ENCODE results near the gene NFATC3.
A peak's percentile ranks its signal among the peaks of the same experiment; 100 is the strongest.

Gene NFATC3

DNA sequence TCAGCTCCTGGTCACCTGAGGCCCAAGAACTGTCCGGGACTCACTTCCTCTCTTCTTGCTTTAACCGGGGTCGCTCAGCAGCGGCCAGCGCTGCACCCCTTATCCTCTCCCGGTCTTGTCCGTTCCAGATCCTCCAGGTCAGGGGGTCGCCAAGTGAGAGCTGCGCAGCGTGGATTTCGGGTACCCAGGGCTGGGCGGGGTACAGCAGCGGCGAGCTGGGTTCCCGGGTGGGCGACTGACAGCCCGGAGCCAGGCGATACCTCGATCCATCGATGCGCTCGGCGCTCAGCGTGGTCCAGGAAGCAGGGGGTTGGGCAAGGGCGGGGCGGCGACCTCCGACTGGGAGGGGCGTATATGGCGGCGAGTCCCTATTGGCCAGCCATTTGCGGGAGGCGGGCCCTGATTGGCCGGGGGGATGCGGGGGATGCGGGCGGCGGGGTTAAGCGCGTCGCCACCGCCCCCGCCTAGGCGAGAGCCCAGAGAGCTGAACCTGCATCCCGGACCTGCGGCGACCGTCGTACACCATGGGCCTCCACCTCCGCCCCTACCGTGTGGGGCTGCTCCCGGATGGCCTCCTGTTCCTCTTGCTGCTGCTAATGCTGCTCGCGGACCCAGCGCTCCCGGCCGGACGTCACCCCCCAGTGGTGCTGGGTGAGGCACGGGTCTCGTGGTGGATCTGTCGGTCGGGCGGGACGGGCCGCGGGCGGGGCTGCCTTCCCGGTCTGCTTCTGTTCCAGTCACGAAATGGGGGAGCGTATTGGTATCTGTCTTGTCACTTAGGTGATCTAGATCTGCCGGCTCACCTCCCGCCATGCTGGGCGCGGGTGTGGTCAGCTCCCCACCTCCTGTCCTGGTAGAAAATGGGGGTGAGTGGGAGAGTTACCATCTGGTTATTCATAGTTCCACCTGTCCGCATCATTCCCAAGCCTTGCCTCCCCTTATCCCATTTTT lies 160.0 kb downstream of the NFATC3 start, which contains the start of gene PLA2G15:
PLA2G15 (plus strand) TSS at position 471 of the 951 bp plus-strand sequence; CDS start at position 525, 54 bp downstream.
- DNase-seq (ENCODE audit: low spot score) (peak; percentile 93), ATAC-seq (ENCODE audit: low read depth) (peak; percentile 95)
- peak within 1 kb of the TSS; percentile 3 for H3K27ac ChIP-seq (ENCODE audit: poor library complexity, severe bottlenecking)
- H3K4me1 ChIP-seq (ENCODE audit: insufficient read depth, poor library complexity, severe bottlenecking) = peaks cover 5% of the 10 kb centered on the region
- H3K27me3 ChIP-seq (ENCODE audit: insufficient read depth, poor library complexity, severe bottlenecking) = no peaks in the 10 kb centered on the region
- TF ChIP-seq, protein P1, sequence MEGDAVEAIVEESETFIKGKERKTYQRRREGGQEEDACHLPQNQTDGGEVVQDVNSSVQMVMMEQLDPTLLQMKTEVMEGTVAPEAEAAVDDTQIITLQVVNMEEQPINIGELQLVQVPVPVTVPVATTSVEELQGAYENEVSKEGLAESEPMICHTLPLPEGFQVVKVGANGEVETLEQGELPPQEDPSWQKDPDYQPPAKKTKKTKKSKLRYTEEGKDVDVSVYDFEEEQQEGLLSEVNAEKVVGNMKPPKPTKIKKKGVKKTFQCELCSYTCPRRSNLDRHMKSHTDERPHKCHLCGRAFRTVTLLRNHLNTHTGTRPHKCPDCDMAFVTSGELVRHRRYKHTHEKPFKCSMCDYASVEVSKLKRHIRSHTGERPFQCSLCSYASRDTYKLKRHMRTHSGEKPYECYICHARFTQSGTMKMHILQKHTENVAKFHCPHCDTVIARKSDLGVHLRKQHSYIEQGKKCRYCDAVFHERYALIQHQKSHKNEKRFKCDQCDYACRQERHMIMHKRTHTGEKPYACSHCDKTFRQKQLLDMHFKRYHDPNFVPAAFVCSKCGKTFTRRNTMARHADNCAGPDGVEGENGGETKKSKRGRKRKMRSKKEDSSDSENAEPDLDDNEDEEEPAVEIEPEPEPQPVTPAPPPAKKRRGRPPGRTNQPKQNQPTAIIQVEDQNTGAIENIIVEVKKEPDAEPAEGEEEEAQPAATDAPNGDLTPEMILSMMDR (IDR thresholded peaks at IDR 0.05; ENCODE audit: poor library complexity, severe bottlenecking) = no peak
- peaks cover 9% of the 10 kb centered on the region; the same call in 1 of the 2 replicates for H3K36me3 ChIP-seq (ENCODE audit: low read depth)
- peak within 1 kb of the TSS; percentile 59 for H3K4me3 ChIP-seq (ENCODE audit: severe bottlenecking)
- no peaks in the 10 kb centered on the region for H3K9me3 ChIP-seq (ENCODE audit: severe bottlenecking)

GRCh38 chr16:68246121-68246520 lies 161.0 kb downstream of the NFATC3 start:
- ATAC-seq (ENCODE audit: low read depth) = no peak
- no peak for DNase-seq (ENCODE audit: low spot score)
- Histone ChIP-seq H3K36me3 (ENCODE audit: low read depth) (peaks cover 15% of the 10 kb centered on the region; the same call in 1 of the 2 replicates), H3K4me3 (ENCODE audit: severe bottlenecking) (peak overlapping the region; percentile 59), H3K27me3 (ENCODE audit: insufficient read depth, poor library complexity, severe bottlenecking) (no peaks in the 10 kb centered on the region), H3K27ac (ENCODE audit: poor library complexity, severe bottlenecking) (no peak overlapping the region), H3K9me3 (ENCODE audit: severe bottlenecking) (no peaks in the 10 kb centered on the region), H3K4me1 (ENCODE audit: insufficient read depth, poor library complexity, severe bottlenecking) (peaks cover 5% of the 10 kb centered on the region)
- TF ChIP-seq, protein P1 (IDR thresholded peaks at IDR 0.05; ENCODE audit: poor library complexity, severe bottlenecking) = no peak

DNA sequence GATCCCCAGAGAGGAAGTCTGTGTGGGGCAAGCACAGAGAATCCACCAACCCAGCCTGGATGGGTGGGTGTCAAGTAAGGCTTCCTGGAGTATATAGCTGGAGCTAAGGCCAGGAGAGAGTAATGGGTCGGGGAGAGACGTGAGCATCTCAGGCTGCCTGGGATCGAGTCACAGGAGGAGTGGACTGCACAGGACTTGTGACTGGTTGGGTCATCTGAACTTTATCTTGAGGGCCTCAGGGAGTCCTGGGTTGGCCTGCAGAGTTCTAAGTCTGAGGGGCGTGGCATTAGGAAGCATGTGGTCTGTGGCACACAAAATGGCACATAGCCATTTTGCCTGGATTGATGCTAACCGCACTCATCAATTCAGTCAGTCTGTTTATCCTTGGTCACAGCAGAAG lies 161.5 kb downstream of the NFATC3 start:
- Histone ChIP-seq H3K4me3 (ENCODE audit: severe bottlenecking) (no peak overlapping the region), H3K27me3 (ENCODE audit: insufficient read depth, poor library complexity, severe bottlenecking) (no peaks in the 10 kb centered on the region), H3K9me3 (ENCODE audit: severe bottlenecking) (no peaks in the 10 kb centered on the region), H3K4me1 (ENCODE audit: insufficient read depth, poor library complexity, severe bottlenecking) (peaks cover 5% of the 10 kb centered on the region), H3K36me3 (ENCODE audit: low read depth) (peaks cover 15% of the 10 kb centered on the region; the same call in 1 of the 2 replicates), H3K27ac (ENCODE audit: poor library complexity, severe bottlenecking) (no peak overlapping the region)
- DNase-seq (ENCODE audit: low spot score) (no peak), ATAC-seq (ENCODE audit: low read depth) (no peak)
- TF ChIP-seq, protein P1 (IDR thresholded peaks at IDR 0.05; ENCODE audit: poor library complexity, severe bottlenecking) = no peak

DNA sequence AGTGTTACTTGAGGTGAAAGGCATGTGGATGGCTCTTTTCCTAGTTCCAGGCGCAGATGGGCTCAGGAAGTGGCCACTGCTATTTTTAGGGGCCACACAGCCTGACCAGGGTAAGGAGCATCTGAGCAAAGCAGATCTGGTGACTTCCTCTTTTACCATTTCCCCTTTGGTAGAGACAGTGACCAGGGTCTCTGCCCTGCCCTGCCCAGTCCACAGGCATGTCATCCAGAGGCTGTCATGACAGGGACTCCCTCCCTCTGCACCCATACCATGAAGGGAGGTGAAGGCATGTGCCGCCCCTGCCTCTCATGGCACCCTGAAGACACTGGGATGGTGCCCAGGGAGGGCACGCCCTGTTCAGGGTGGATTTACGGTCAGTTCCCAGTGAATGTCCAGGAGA lies 162.2 kb downstream of the NFATC3 start:
- H3K4me3 ChIP-seq (ENCODE audit: severe bottlenecking) = no peak overlapping the region
- no peak overlapping the region for H3K27ac ChIP-seq (ENCODE audit: poor library complexity, severe bottlenecking)
- DNase-seq (ENCODE audit: low spot score) (no peak), ATAC-seq (ENCODE audit: low read depth) (no peak)
- H3K4me1 ChIP-seq (ENCODE audit: insufficient read depth, poor library complexity, severe bottlenecking) = peaks cover 5% of the 10 kb centered on the region
- H3K27me3 ChIP-seq (ENCODE audit: insufficient read depth, poor library complexity, severe bottlenecking) = no peaks in the 10 kb centered on the region
- peaks cover 15% of the 10 kb centered on the region; the same call in 1 of the 2 replicates for H3K36me3 ChIP-seq (ENCODE audit: low read depth)
- H3K9me3 ChIP-seq (ENCODE audit: severe bottlenecking) = no peaks in the 10 kb centered on the region
- TF ChIP-seq, protein P1 (IDR thresholded peaks at IDR 0.05; ENCODE audit: poor library complexity, severe bottlenecking) = no peak

All from RWPE2 (cell line).